Measurements from ENCODE around the gene TRIP13.

TRIP13 gene

GRCh38 chr5:855771-856530 is 36.7 kb upstream of the TRIP13 start:
- DNase-seq (ENCODE audit: low read depth) = no peak

GRCh38 chr5:856531-857425 is 35.9 kb upstream of the TRIP13 start:
- DNase-seq (ENCODE audit: low read depth) = no peak

GRCh38 chr5:858726-859125 is 34.0 kb upstream of the TRIP13 start:
- DNase-seq (ENCODE audit: low read depth) = no peak

- DNase-seq (ENCODE audit: low read depth) = no peak
Observed at GRCh38 chr5:859391-859790, 33.3 kb upstream of the TRIP13 start.

GRCh38 chr5:859798-860296 is 32.8 kb upstream of the TRIP13 start:
- no peak for DNase-seq (ENCODE audit: low read depth)

- DNase-seq (ENCODE audit: low read depth) = no peak
Observed at GRCh38 chr5:860506-861150, 32.1 kb upstream of the TRIP13 start.

- DNase-seq (ENCODE audit: low read depth) = no peak
Observed at GRCh38 chr5:861442-862366, 31.0 kb upstream of the TRIP13 start.

- no peak for DNase-seq (ENCODE audit: low read depth)
Observed at GRCh38 chr5:862367-863243, 30.1 kb upstream of the TRIP13 start.

- no peak for DNase-seq (ENCODE audit: low read depth)
Observed at GRCh38 chr5:863244-863805, 29.4 kb upstream of the TRIP13 start.

GRCh38 chr5:864492-865167 is 28.1 kb upstream of the TRIP13 start:
- DNase-seq (ENCODE audit: low read depth) = no peak

- DNase-seq (ENCODE audit: low read depth) = no peak
Observed at GRCh38 chr5:865168-865521, 27.5 kb upstream of the TRIP13 start.

GRCh38 chr5:865771-866170 is 26.9 kb upstream of the TRIP13 start:
- no peak for DNase-seq (ENCODE audit: low read depth)

GRCh38 chr5:867300-867870 is 25.3 kb upstream of the TRIP13 start:
- DNase-seq (ENCODE audit: low read depth) = no peak

GRCh38 chr5:868428-869135 is 24.1 kb upstream of the TRIP13 start:
- DNase-seq (ENCODE audit: low read depth) = no peak

GRCh38 chr5:870956-871355 is 21.7 kb upstream of the TRIP13 start:
- DNase-seq (ENCODE audit: low read depth) = no peak

- DNase-seq (ENCODE audit: low read depth) = no peak
Observed at GRCh38 chr5:871596-872298, 20.9 kb upstream of the TRIP13 start.

- no peak for DNase-seq (ENCODE audit: low read depth)
Observed at GRCh38 chr5:872301-872700, 20.4 kb upstream of the TRIP13 start.

- DNase-seq (ENCODE audit: low read depth) = no peak
Observed at GRCh38 chr5:873328-873727, 19.4 kb upstream of the TRIP13 start.

All from activated T-helper 1 cell treated with Interleukin-2 at 50 U/mL for 16 hours (primary cell).